Osteocyte (in vitro differentiated cells): ENCODE data around the gene MYO5B. TPM values are rescaled to one million over a fixed set of nuclear protein-coding genes. Genes with fewer than 3 reads are reported as not detected.
A peak's percentile ranks its signal among the peaks of the same experiment; 100 is the strongest.

Source experiments
- DNase-seq: peaks from one replicate; pipeline ENCODE4 v3.0.0; 2021; ENCODE audit warnings: mixed read lengths; ENCODE audit not compliant: unreplicated experiment; ENCODE audit errors: extremely low spot score
- H3K27ac Mint-ChIP-seq: one replicate; pipeline ENCODE4 v1.8.0; 2021; ENCODE audit warnings: mild to moderate bottlenecking, mixed read lengths; ENCODE audit not compliant: unreplicated experiment
- H3K27me3 Mint-ChIP-seq: one replicate; pipeline ENCODE4 v1.8.0; 2021; ENCODE audit warnings: mixed read lengths; ENCODE audit not compliant: unreplicated experiment
- H3K36me3 Mint-ChIP-seq: one replicate; pipeline ENCODE4 v1.8.0; 2021; ENCODE audit warnings: mixed read lengths; ENCODE audit not compliant: unreplicated experiment
- H3K4me1 Mint-ChIP-seq: one replicate; pipeline ENCODE4 v1.8.0; 2021; ENCODE audit warnings: mixed read lengths; ENCODE audit not compliant: unreplicated experiment
- H3K4me3 Mint-ChIP-seq: one replicate; pipeline ENCODE4 v1.8.0; 2021; ENCODE audit warnings: mild to moderate bottlenecking, moderate library complexity, mixed read lengths; ENCODE audit not compliant: unreplicated experiment
- H3K9me3 Mint-ChIP-seq: one replicate; pipeline ENCODE4 v1.8.0; 2021; ENCODE audit warnings: mixed read lengths; ENCODE audit not compliant: unreplicated experiment
- total RNA-seq: library from RNA; stranded (reverse); gene quantifications from 2 replicates; pipeline ENCODE4 v1.2.1, GENCODE V29; 2021
- TF ChIP-seq, protein P1 (sequence below): fragments of 200-600 bp; sonication (generic); IDR thresholded peaks from 2 replicates; pipeline ENCODE4 v1.5.0; 2021; ENCODE audit warnings: antibody characterized with exemption, mild to moderate bottlenecking, moderate library complexity

MYO5B gene
- total RNA-seq, 1 donor from 2014 or later = not detected

DNA sequence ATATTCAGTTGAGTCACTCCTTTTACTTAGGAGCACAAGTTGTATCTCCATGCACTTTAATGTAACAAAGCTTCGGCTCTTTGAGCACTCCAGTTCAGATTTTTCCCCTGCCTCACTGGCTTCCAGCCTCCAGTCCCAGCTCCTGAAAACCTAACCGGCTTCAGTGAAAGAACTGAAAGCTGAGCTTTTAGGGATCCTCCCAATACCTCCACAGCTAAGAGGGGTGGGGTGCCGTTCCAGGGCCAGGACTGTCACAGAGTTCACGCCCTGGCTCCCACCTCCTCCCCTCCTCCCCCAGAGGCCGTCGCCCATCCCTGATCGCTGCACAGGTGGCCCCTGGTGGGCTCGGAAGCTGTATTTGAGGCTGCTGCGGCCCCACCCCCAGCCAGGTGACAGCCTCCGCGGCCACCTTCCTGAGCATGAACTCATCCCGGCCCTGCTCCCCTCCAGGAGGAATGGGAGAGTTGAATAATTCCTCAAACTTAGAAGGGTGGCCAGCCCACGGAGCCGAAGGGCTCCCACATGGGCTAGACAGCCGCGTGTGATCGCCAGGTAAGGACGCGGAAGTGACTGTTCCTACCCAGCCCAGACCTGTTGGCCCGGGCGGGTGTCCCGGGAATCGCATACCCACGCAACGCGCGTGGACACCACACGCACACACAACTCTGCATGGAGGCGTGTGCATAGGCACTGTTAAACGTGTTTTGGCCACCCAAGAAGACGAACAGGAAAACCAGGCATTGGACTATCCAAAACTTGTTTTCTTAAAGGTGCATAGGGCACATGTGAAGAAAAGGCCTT lies 1.8 kb downstream of the MYO5B start:
- peak overlapping the region; percentile 15 for H3K4me3 Mint-ChIP-seq
- peaks cover 72% of the 10 kb centered on the region for H3K27me3 Mint-ChIP-seq

DNA sequence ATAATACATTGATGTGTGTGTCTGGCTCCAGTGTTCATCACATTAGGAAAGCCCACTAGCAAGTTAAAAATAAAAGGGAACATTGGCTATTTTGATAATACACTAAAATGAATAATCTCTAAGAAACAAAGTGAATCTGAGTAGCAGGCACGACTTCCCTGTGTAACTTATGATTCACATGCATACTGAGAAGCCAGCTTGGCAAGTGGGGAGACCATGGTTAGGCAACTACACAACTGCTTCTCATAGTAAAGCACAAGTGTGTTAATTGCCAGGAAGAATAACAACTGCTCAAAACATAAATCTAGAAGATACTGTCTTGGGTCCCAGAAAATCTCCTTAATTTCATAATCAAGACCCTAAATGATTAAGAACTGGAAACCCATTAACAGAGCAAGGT lies 4.0 kb downstream of the MYO5B start:
- DNase-seq = no peak
- H3K27ac Mint-ChIP-seq = no peak overlapping the region

More for the DNA sequence above, 1.8 kb downstream of the MYO5B start:
- TF ChIP-seq, protein P1, sequence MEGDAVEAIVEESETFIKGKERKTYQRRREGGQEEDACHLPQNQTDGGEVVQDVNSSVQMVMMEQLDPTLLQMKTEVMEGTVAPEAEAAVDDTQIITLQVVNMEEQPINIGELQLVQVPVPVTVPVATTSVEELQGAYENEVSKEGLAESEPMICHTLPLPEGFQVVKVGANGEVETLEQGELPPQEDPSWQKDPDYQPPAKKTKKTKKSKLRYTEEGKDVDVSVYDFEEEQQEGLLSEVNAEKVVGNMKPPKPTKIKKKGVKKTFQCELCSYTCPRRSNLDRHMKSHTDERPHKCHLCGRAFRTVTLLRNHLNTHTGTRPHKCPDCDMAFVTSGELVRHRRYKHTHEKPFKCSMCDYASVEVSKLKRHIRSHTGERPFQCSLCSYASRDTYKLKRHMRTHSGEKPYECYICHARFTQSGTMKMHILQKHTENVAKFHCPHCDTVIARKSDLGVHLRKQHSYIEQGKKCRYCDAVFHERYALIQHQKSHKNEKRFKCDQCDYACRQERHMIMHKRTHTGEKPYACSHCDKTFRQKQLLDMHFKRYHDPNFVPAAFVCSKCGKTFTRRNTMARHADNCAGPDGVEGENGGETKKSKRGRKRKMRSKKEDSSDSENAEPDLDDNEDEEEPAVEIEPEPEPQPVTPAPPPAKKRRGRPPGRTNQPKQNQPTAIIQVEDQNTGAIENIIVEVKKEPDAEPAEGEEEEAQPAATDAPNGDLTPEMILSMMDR = no peak
- Mint-ChIP-seq H3K4me1 (peaks cover 4% of the 10 kb centered on the region), H3K36me3 (no peaks in the 10 kb centered on the region), H3K27ac (no peak overlapping the region), H3K9me3 (peaks cover 5% of the 10 kb centered on the region)
- DNase-seq = no peak

DNA sequence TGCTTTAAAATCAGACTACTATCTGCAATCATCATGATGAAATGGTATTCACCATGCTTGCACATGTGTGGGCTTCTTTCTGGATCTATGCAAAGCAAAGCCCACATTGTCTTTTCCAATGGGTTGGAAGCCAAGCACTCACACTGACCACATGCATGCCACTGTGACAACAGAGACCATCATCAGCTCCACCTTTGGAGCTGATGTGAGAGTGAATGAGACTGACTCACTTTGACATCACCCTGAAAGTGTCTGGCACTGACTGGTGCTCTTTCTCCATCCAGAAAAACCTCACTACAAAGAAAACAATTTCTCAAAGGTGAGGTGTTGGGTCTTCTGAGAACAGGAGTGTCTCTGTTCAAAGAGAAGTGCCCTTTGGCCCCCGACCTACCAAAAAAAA lies 4.7 kb downstream of the MYO5B start:
- Mint-ChIP-seq H3K4me1 (peaks cover 4% of the 10 kb centered on the region), H3K36me3 (no peaks in the 10 kb centered on the region), H3K4me3 (no peak overlapping the region), H3K27me3 (peaks cover 57% of the 10 kb centered on the region), H3K9me3 (no peaks in the 10 kb centered on the region), H3K27ac (no peak overlapping the region)
- TF ChIP-seq, protein P1 = no peak
- DNase-seq = no peak

More for the DNA sequence above, 4.0 kb downstream of the MYO5B start:
- Mint-ChIP-seq H3K4me1 (peaks cover 4% of the 10 kb centered on the region), H3K27me3 (peaks cover 64% of the 10 kb centered on the region), H3K9me3 (no peaks in the 10 kb centered on the region), H3K36me3 (no peaks in the 10 kb centered on the region), H3K4me3 (no peak overlapping the region)
- TF ChIP-seq, protein P1 = no peak

DNA sequence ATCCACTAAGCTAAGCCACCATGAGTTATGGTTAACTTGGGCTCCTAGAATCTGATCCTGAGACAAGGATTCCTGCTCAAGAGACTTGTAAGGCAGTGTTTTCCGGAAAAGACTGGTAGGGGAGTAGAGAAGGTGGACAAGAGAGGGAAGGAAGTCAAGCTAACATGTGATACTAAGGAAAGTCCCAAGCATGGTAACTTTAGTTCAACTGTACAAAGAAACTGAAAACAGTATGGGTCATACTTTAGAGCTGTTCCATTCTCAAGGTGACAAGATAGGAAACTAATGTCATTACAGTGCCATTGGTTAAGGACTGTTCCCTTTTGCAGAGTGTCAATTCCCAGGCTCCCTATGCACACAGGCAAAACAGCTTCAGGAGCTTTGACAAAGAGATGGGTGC lies 5.8 kb downstream of the MYO5B start:
- H3K27me3 Mint-ChIP-seq = peaks cover 55% of the 10 kb centered on the region
- TF ChIP-seq, protein P1 = no peak
- peaks cover 4% of the 10 kb centered on the region for H3K4me1 Mint-ChIP-seq
- no peaks in the 10 kb centered on the region for H3K9me3 Mint-ChIP-seq
- H3K4me3 Mint-ChIP-seq = no peak overlapping the region
- no peak overlapping the region for H3K27ac Mint-ChIP-seq
- no peak for DNase-seq
- H3K36me3 Mint-ChIP-seq = no peaks in the 10 kb centered on the region

DNA sequence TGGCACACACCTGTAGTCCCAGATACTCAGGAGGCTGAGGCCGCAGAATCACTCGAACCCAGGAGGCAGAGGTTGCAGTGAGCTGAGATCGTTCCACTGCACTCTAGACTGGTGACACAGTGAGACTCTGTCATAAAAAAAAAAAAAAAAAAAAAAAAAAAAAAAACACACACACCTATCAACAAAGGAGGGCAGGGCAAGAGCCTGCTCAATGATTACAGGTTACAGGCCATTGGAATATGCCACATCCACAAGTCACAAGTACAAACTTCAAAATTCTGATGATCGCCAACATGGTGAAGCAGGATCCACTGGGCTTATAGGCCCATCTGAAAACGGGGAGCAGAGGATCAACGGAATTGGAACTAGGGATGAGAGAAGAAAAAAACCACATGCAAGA lies 6.3 kb downstream of the MYO5B start:
- no peak for DNase-seq
- peaks cover 51% of the 10 kb centered on the region for H3K27me3 Mint-ChIP-seq
- H3K9me3 Mint-ChIP-seq = no peaks in the 10 kb centered on the region
- H3K36me3 Mint-ChIP-seq = no peaks in the 10 kb centered on the region
- H3K4me1 Mint-ChIP-seq = peaks cover under 1% of the 10 kb centered on the region
- TF ChIP-seq, protein P1 = no peak
- no peak overlapping the region for H3K4me3 Mint-ChIP-seq
- no peak overlapping the region for H3K27ac Mint-ChIP-seq
